SK-N-SH (cell line): ENCODE results near the gene DPH7. TPM values are rescaled to one million over a fixed set of nuclear protein-coding genes. Genes with fewer than 3 reads are reported as not detected.

Experiments
- CTCF ChIA-PET: fragments of 300-600, 350-600 bp; formaldehyde crosslinking; extraction: SDS; loops from one replicate; lab custom pipeline; 2021; lab: Yijun Ruan, JAX
- POLR2A ChIA-PET: fragments of 350-600 bp; sonication (Branson Sonifier 250); formaldehyde crosslinking; extraction: SDS; loops from one replicate; lab custom pipeline; 2020; ENCODE audit warnings: antibody characterized with exemption, inconsistent platforms; lab: Yijun Ruan, JAX
- DNase-seq: peaks from one replicate; pipeline ENCODE4 v3.0.0; 2012
- H2AFZ ChIP-seq: fragments of 200-600 bp; sonication (generic); 2 replicates; pipeline ENCODE4 v1.8.1; 2016; ENCODE audit warnings: antibody characterized with exemption, mild to moderate bottlenecking, low read depth
- H3F3A ChIP-seq: fragments of 200-600 bp; sonication (generic); replicated peaks from 2 replicates; pipeline ENCODE3; 2016; ENCODE audit warnings: antibody characterized with exemption, mild to moderate bottlenecking; ENCODE audit not compliant: insufficient read depth
- H3K27ac ChIP-seq, 2 experiments: fragments of 200-500 bp in 1 of 2; fragments of 200-600 bp in 1 of 2; sonication (Bioruptor generic) in 1 of 2; sonication (generic), shearing (Covaris generic) in 1 of 2; 2 replicates each; pipeline versions ENCODE4 v1.5.1 to v1.6.1; 2014 to 2016; ENCODE audit warnings: low read depth in 2 of 2, inconsistent platforms in 1 of 2, low read length in 1 of 2, mild to moderate bottlenecking in 1 of 2, mixed read lengths in 1 of 2
- H3K27me3 ChIP-seq: fragments of 200-600 bp; sonication (generic), shearing (Covaris generic); 2 replicates; pipeline ENCODE4 v1.6.1; 2016; ENCODE audit warnings: mixed run types; ENCODE audit not compliant: insufficient read depth
- H3K36me3 ChIP-seq, 2 experiments: fragments of 200-500 bp in 1 of 2; fragments of 200-600 bp in 1 of 2; sonication (Bioruptor generic) in 1 of 2; sonication (generic) in 1 of 2; replicated peaks in 1 of 2; 2 replicates each; pipeline versions ENCODE3 to v1.5.1; 2014 to 2016; ENCODE audit warnings: low read length in 1 of 2, mild to moderate bottlenecking in 1 of 2; ENCODE audit not compliant: insufficient read depth in 2 of 2, control insufficient read depth in 1 of 2
- H3K4me1 ChIP-seq, 2 experiments: fragments of 200-500 bp in 1 of 2; fragments of 200-600 bp in 1 of 2; sonication (Bioruptor generic) in 1 of 2; sonication (generic), shearing (Covaris generic) in 1 of 2; 2 replicates each; pipeline versions ENCODE4 v1.5.1 to v1.6.1; 2014 to 2016; ENCODE audit warnings: low read depth in 1 of 2, low read length in 1 of 2, mixed run types in 1 of 2; ENCODE audit not compliant: insufficient read depth in 2 of 2, control insufficient read depth in 1 of 2
- H3K4me2 ChIP-seq: fragments of 200-600 bp; sonication (generic), shearing (Covaris generic); 2 replicates; pipeline ENCODE4 v1.6.1; 2017; ENCODE audit warnings: mixed run types
- H3K4me3 ChIP-seq, 2 experiments: fragments of 200-500 bp in 1 of 2; fragments of 200-600 bp in 1 of 2; sonication (Bioruptor generic) in 1 of 2; sonication (generic), shearing (Covaris generic) in 1 of 2; 2 replicates each; pipeline versions ENCODE4 v1.5.1 to v1.8.1; 2014 to 2016; ENCODE audit warnings: low read depth in 2 of 2, inconsistent platforms in 1 of 2, low read length in 1 of 2, mild to moderate bottlenecking in 1 of 2, mixed read lengths in 1 of 2, moderate library complexity in 1 of 2
- H3K79me2 ChIP-seq: fragments of 200-600 bp; sonication (generic); 2 replicates; pipeline ENCODE4 v1.8.1; 2017; ENCODE audit warnings: mild to moderate bottlenecking; ENCODE audit not compliant: insufficient read depth
- H3K9ac ChIP-seq: fragments of 200-600 bp; sonication (generic); 2 replicates; pipeline ENCODE4 v1.6.1; 2017; ENCODE audit warnings: mixed run types
- H3K9me2 ChIP-seq: fragments of 200-600 bp; sonication (generic); 2 replicates; pipeline ENCODE4 v1.6.1; 2017; ENCODE audit warnings: mixed run types
- H3K9me3 ChIP-seq: fragments of 200-600 bp; sonication (generic); 2 replicates; pipeline ENCODE4 v1.6.1; 2017; ENCODE audit warnings: mixed run types, mild to moderate bottlenecking, moderate library complexity
- H4K20me1 ChIP-seq: fragments of 200-600 bp; sonication (generic); 2 replicates; pipeline ENCODE4 v1.6.1; 2017; ENCODE audit warnings: mild to moderate bottlenecking, mixed run types; ENCODE audit not compliant: insufficient read depth
- CHD2 ChIP-seq: fragments of 150-350 bp; IDR thresholded peaks from 2 replicates; pipeline ENCODE4 v1.6.1; 2018; ENCODE audit warnings: low read length; ENCODE audit not compliant: partially characterized antibody
- EZH2phosphoT487 ChIP-seq: fragments of 200-600 bp; sonication (generic); IDR thresholded peaks from 2 replicates; pipeline ENCODE4 v1.6.1; 2017; ENCODE audit warnings: low read depth, mixed run types, mild to moderate bottlenecking, antibody characterized with exemption, moderate library complexity, borderline replicate concordance
- FOSL2 ChIP-seq: IDR thresholded peaks from 2 replicates; pipeline ENCODE4 v1.4.0; 2012; ENCODE audit warnings: low read depth, mild to moderate bottlenecking, moderate library complexity, borderline replicate concordance
- FOXJ3 ChIP-seq: sonication (generic); formaldehyde crosslinking; IDR thresholded peaks from 2 replicates; pipeline ENCODE4 v1.5.1; 2020; ENCODE audit warnings: mild to moderate bottlenecking, missing genetic modification reagents
- FOXM1 ChIP-seq: IDR thresholded peaks from 2 replicates; pipeline ENCODE4 v1.4.0; 2012; ENCODE audit warnings: low read depth, mild to moderate bottlenecking
- GABPA ChIP-seq: IDR thresholded peaks from 2 replicates; pipeline ENCODE4 v1.4.0; 2012; ENCODE audit warnings: low read depth, mild to moderate bottlenecking
- MXI1 ChIP-seq: IDR thresholded peaks from 2 replicates; pipeline ENCODE4 v1.6.1; 2012; ENCODE audit warnings: mild to moderate bottlenecking, low read depth, low read length, improper control_type of control experiment
- NFIC ChIP-seq: IDR thresholded peaks from 2 replicates; pipeline ENCODE4 v1.4.0; 2012; ENCODE audit warnings: borderline replicate concordance
- NRF1 ChIP-seq: IDR thresholded peaks from 2 replicates; pipeline ENCODE4 v1.6.1; 2012; ENCODE audit warnings: low read depth, mild to moderate bottlenecking, low read length
- RAD21 ChIP-seq: IDR thresholded peaks from 2 replicates; pipeline ENCODE4 v1.6.1; 2012; ENCODE audit warnings: mild to moderate bottlenecking, low read length
- REST ChIP-seq: IDR thresholded peaks from 2 replicates; pipeline ENCODE4 v1.6.1; 2012; ENCODE audit warnings: mild to moderate bottlenecking, low read depth, low read length, moderate library complexity
- RXRA ChIP-seq: IDR thresholded peaks from 2 replicates; pipeline ENCODE4 v1.4.0; 2012; ENCODE audit warnings: low read depth, mild to moderate bottlenecking, borderline replicate concordance
- SIN3A ChIP-seq: IDR thresholded peaks from 2 replicates; pipeline ENCODE4 v1.6.1; 2012; ENCODE audit warnings: low read depth, mild to moderate bottlenecking, low read length, moderate library complexity, borderline replicate concordance
- TAF1 ChIP-seq: IDR thresholded peaks from 2 replicates; pipeline ENCODE4 v1.6.1; 2012; ENCODE audit warnings: low read depth, mild to moderate bottlenecking, low read length, moderate library complexity, borderline replicate concordance
- TCF12 ChIP-seq: IDR thresholded peaks from 2 replicates; pipeline ENCODE4 v1.4.0; 2012
- YY1 ChIP-seq: IDR thresholded peaks from 2 replicates; pipeline ENCODE4 v1.4.0; 2012; ENCODE audit warnings: low read depth, mild to moderate bottlenecking
- WGBS: methylation state at CpG from one replicate; pipeline ENCODE4 v1.1.6; 2017; ENCODE audit warnings: low lambda C conversion rate; 5-methylcytosine and 5-hydroxymethylcytosine counted together
- polyA plus RNA-seq, 3 experiments: library from polyadenylated mRNA; depleted of rRNA; stranded (reverse); fragments of >200 nt; gene quantifications; 2 replicates each; pipeline ENCODE4 v1.2.3, GENCODE V29; 2012
- TF ChIP-seq, protein P1 (sequence below): fragments of 200-600 bp; sonication (generic); IDR thresholded peaks from 2 replicates; pipeline ENCODE4 v1.6.1; 2017; ENCODE audit warnings: antibody characterized with exemption, mild to moderate bottlenecking, moderate library complexity
- TF ChIP-seq, protein P2 (sequence below): fragments of 150-350 bp; IDR thresholded peaks from 2 replicates; pipeline ENCODE4 v1.6.1; 2017; ENCODE audit warnings: antibody characterized with exemption, low read length, low read depth, borderline replicate concordance

DPH7 gene
- polyA plus RNA-seq, 1 of the 3 experiments (the other 2 are of a cell fraction) = 59.9 TPM

DNA sequence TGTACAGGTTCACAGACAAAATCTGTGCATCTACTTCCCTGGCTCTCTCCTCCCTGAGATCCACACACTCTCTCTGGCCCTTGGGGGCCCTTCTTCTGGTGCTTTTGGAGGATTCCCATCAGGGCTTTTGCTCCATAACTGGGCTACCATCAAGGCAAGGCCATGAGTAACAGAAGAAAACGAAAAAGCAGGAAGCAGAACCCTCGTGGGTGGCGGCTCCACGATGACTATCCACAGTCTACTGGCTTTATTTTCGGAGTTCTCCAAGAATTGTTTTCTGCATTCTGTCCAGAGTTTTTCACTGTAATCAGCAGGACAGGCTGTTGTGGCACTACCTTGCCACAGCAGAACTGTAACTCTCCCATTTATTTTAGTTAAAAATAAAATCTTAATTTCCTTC lies 48.4 kb downstream of the DPH7 start:
- no peak for DNase-seq
- Histone ChIP-seq H3K4me2 (no peak overlapping the region), H2AFZ (no peak overlapping the region), H3K4me3 (no peak overlapping the region), H3K36me3 (no peaks in the 10 kb centered on the region), H3F3A (no peaks in the 10 kb centered on the region), H3K27ac (no peak overlapping the region), H3K9me2 (no peaks in the 10 kb centered on the region), H4K20me1 (no peaks in the 10 kb centered on the region), H3K4me1 (peaks cover 0 to 7% of the 10 kb centered on the region in 2 experiments; a peak in 1 of 4 replicates), H3K9me3 (no peaks in the 10 kb centered on the region), H3K27me3 (no peaks in the 10 kb centered on the region), H3K79me2 (no peaks in the 10 kb centered on the region), H3K9ac (no peak overlapping the region)
- POLR2A ChIA-PET = no interaction called here
- CTCF ChIA-PET = interaction anchor here (1.5 to 1.7 kb wide), 2 partner anchors 11 to 107 kb away, joined by 6 to 8 read pairs; partner anchors contain the start of genes EXD3 and NOXA1
- TF ChIP-seq TAF1 (no peak), FOSL2 (no peak), FOXJ3 (CRISPR knock-in tag) (no peak), NRF1 (no peak), CHD2 (no peak), REST (no peak), NFIC (no peak), YY1 (no peak)
- TF ChIP-seq, protein P1, sequence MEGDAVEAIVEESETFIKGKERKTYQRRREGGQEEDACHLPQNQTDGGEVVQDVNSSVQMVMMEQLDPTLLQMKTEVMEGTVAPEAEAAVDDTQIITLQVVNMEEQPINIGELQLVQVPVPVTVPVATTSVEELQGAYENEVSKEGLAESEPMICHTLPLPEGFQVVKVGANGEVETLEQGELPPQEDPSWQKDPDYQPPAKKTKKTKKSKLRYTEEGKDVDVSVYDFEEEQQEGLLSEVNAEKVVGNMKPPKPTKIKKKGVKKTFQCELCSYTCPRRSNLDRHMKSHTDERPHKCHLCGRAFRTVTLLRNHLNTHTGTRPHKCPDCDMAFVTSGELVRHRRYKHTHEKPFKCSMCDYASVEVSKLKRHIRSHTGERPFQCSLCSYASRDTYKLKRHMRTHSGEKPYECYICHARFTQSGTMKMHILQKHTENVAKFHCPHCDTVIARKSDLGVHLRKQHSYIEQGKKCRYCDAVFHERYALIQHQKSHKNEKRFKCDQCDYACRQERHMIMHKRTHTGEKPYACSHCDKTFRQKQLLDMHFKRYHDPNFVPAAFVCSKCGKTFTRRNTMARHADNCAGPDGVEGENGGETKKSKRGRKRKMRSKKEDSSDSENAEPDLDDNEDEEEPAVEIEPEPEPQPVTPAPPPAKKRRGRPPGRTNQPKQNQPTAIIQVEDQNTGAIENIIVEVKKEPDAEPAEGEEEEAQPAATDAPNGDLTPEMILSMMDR = no peak
- 80% methylated on average over 5 of the region's 5 CpGs for WGBS

DNA sequence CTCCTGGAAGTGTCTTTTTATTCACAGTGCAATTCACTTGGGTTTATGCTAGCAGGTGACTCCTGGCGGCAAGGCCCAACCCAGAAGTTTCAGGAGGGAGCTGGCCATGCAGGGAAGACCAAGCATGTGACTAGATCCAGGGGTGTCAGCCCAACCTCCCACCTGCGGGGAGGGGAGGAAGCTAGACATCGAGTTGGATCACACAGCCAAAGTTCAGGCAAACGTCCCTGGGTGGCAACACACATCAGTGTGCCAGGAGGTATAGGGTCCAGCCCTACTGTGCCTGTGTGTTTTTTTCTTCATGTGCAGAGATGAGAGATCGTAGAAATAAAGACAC lies 53.8 kb downstream of the DPH7 start:
- H3K4me2 ChIP-seq = no peak overlapping the region
- no peaks in the 10 kb centered on the region for H3F3A ChIP-seq
- H2AFZ ChIP-seq = no peak overlapping the region
- no peaks in the 10 kb centered on the region; a peak in 1 of 4 replicates for H3K4me1 ChIP-seq
- no peak overlapping the region for H3K4me3 ChIP-seq
- no peaks in the 10 kb centered on the region for H4K20me1 ChIP-seq
- H3K9me3 ChIP-seq = no peaks in the 10 kb centered on the region
- CTCF ChIA-PET = interaction anchor here (0.6 to 1.6 kb wide), 8 partner anchors 10 to 238 kb away, joined by 3 to 6 read pairs (median 4); no protein-coding TSS in a partner anchor
- H3K27me3 ChIP-seq = no peaks in the 10 kb centered on the region
- POLR2A ChIA-PET = no interaction called here
- no peak overlapping the region for H3K9ac ChIP-seq
- no peaks in the 10 kb centered on the region for H3K9me2 ChIP-seq
- no peaks in the 10 kb centered on the region for H3K36me3 ChIP-seq
- 79% methylated on average over 5 of the region's 5 CpGs for WGBS
- H3K79me2 ChIP-seq = no peaks in the 10 kb centered on the region
- no peak for DNase-seq
- H3K27ac ChIP-seq = no peak overlapping the region
- no peak for TF ChIP-seq GABPA
- no peak for TF ChIP-seq EZH2phosphoT487
- TF ChIP-seq FOXM1 = no peak
- TF ChIP-seq RXRA = no peak
- no peak for TF ChIP-seq REST
- no peak for TF ChIP-seq NFIC
- TF ChIP-seq MXI1 = no peak
- no peak for TF ChIP-seq SIN3A
- TF ChIP-seq RAD21 = no peak
- no peak for TF ChIP-seq CHD2
- TF ChIP-seq, protein P2, sequence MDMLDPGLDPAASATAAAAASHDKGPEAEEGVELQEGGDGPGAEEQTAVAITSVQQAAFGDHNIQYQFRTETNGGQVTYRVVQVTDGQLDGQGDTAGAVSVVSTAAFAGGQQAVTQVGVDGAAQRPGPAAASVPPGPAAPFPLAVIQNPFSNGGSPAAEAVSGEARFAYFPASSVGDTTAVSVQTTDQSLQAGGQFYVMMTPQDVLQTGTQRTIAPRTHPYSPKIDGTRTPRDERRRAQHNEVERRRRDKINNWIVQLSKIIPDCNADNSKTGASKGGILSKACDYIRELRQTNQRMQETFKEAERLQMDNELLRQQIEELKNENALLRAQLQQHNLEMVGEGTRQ = no peak
- no peak for TF ChIP-seq TCF12
